HL-60/S4 treated with retinoic acid at 250 ng/mL for 4 days and 3 days (cell line): ENCODE measurements around the gene CRIM1.

ENCODE experiments used
- in situ Hi-C: fragments of 300-500 bp; cut with MboI; formaldehyde crosslinking; loops from 2 replicates; pipeline ENCODE4 v1.7.0; 2022; ENCODE audit warnings: low sequenced_read_pairs

Gene CRIM1

DNA sequence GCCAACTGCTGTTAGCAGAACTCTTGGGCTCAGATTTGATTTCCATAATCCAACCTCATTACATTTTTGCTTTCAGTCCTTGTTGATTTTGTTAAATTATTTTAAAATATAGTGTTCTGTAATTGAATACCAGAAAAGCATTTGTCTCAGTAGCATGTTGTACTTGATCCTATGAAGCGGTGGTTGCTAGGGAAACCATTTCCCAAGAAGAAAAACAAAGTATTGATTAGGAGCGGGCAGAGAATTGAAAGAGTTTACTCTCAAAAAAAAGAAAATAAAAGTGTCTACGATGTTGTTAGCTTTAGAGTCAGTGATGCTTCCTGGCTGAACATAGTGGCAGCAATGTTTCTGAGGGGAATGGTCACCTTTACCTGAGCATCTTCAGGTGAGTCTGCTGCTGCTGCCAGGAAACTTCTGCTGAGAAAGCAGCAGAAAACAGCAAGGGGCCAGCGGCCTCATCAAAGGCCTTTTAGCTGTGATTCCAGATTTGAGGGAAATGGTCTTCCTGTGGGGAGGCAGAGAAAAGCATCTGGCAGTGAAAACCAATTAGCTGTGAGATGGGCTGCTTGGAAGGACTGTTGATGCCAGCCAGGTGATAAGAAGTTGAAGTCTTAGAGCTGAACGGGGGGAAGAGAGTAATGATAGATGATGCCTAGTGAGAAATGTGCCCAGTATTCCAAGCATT, 37.1 kb downstream of the CRIM1 start:
- in situ Hi-C loops, result no loop called here

DNA sequence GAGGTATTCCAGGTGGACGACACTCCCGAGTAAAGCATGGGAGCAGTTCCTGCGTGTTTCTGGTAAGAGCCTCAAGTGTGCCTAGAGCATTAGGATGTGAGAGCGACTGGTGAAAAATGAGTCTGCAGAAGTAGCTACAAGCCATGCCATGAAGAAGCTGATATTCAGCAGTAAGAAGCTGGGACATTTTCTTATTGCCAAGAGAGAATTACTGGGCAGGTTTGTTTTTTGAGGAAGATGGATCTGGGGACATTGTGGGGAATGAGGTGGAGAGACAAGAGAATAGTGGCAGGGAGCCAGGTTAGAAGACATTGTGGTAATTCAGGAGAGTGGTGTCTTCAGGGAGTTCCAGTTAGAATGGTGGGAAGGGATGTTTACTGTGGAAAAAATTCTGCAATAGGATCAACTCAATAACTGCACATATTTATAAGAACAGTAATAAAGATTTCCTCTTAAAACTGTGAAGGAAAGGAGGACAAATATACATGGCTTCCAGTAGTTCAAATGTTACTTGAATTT, 38.2 kb downstream of the CRIM1 start:
- in situ Hi-C loops, result no loop called here

DNA sequence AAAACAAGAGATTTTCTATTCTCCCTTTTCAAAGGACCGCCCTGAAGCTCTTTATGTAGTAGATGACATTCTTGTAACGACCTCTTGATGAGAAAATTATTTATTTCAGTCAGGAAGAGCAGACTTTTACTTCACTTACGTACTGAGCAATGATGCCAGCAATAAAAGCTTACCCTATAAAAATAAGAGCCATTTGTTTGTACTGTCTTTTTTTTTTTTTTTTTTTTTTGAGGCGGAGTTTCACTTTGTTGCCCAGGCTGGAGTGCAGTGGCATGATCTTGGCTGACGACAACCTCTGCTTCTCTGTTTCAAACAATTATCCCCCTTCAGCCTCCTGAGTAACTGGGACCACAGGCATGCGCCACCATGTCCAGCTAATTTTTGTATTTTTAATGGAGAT, 39.2 kb downstream of the CRIM1 start:
- in situ Hi-C loops, result no loop called here

DNA sequence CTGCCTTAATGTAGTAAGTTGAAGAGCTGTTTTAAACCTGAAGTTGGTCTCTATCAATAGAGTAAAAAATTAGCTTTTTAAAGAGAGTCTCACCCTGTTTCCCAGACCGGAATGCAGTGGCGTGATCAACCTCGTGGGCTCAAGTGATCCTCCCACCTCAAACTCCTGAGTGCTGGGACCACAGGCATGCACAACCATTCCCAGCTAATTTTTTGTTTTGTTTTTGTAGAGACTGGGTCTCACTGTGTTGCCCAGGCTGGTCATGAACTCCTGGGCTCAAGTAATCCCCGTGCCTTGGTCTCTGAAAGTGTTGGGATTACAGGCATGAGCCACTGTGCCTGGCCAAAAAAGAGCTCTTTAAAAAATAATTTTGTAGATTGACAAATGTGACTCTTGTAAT, 40.3 kb downstream of the CRIM1 start:
- in situ Hi-C loops, result no loop called here

DNA sequence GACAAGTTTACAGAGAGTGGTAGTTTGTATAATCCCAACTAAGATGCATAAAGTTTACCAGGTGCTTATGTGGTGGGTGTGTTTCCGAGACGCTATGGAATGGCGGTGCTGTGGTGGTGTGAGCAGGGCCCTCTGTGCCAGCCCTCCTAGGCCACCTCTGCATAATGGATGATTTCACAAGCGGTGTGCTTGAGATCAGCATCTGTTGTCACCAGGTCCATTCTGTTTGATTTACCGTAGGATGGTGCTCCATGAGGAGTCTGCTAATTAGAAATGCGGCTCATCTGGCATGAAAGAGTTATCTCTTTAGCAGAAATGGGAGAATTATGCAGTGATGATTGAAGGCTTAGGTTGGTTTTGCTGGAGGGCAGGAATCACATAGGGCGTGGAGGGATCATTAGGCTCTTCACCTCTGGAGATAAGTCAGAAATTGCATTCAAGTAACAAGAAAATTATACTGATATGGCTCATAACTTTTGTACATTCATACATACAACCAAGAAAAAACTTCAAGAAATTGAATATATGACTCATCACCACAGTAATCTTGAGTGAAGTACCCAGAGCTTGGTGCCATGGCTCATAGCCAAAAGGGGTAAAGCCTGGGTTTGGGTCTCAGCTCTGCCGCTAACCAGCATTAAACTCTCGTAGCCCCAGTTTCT, 41.4 kb downstream of the CRIM1 start:
- in situ Hi-C loops, result no loop called here

DNA sequence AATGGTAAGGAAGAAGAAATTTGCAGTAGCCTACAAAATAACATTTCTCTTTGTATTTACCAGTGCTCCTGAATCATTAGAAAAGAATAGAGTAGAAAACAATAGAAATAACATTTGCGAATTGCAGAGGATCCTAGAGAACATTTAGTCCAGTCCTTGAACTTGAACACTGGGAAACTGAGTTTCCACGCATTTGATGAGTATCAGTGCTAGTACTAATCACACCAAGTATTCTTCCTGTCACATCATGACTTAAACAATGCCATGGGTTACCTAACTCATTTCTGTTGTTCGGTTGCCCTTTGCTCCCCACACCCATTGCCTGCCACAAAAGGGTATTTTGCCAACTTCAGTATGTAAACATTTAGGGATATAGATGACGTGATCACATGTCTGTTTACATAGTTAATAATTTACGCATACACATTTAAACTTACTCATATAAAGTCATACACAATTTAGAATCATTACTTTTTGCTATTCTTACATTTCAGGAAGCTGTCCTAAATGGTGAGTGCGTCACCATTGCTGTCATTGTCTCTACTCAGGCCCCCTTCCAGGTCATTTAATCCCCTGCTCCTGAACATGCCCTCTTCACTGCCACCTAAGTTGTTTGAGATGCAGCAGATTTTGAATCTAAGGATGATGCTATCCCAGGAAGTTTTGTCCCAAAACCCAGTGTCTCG, 42.3 kb downstream of the CRIM1 start:
- in situ Hi-C loops, result no loop called here

DNA sequence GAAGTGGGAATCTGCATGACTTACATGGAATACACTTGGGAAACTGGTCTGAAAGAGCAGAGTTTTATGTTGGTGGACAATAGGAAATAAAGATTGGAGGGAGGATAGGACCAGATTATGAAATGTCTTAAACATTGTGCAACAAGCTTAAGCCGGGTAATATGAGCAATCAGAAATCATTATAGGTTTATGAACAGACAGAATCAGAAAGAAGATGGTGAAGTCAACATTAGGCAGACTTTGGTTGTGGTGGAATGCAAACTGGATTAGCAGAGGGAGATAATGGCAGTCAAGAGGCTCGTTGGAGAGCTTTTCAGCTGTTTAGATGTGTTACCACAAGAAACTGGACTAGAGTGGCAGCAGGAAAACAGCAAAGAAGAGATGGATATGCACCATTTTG, 43.5 kb downstream of the CRIM1 start:
- in situ Hi-C loops, result no loop called here

DNA sequence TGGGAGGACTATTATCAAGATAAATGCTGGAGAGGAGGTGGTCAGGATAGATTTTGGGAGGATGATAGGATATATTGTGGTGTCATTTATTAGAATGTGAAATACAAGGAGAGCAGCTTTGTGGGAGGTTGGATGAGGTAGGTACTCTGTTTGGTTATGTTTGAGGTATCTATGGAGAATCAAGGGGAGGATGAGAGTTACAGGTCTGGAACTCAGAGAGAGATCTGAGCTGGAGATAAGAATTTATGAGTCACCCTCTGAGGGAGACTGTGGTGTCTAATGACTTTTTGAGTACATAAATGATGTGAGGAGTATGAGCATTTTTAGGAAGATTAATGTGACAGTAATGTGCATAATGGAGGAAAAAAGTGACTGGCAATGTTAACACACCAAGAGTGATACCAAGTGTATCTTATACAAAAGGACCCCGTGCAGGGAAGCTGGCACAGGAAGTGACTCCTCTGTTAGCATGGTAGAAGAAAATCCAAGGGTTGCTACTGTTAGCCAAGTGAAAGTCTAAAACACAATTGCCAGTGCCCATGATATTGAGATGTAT, 48.2 kb downstream of the CRIM1 start:
- in situ Hi-C loops, result no loop called here

DNA sequence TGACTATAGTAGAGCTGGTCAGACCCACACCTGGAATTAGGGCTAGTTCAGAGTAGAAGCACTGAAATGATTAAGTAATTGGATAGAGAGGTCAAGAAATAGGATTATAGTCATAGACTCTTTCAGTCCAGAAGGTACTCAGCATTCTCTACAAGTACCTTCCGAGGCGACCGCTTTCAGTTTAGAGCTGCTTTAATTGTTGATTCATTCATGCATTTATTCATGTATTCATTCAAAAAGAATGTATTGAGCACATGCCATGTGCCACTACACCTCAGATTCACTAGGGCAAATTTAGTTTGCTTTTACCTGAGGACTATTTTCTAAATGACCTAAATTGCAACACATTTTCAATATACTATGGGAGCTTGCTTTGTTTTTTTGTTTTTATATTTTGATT, 48.7 kb downstream of the CRIM1 start:
- in situ Hi-C loops, result no loop called here

DNA sequence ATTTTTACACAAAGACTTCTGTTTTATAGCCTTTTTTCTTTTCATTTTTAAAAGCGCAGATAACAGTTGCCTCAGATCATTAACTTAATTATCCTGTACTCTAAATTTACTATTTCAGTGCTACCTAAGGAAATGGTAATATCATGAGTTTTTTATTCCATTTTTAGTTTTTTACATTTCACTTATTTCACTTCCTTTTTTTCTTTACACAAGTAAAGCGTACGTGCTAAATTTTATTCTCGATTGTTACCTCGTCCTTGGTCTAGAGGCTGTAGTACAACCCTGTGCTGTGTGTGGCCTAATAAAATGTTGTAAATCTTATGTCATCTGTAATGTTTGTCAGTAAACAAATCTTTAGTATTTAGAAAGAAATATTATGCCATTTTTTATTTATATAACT, 49.2 kb downstream of the CRIM1 start:
- in situ Hi-C loops, result no loop called here

DNA sequence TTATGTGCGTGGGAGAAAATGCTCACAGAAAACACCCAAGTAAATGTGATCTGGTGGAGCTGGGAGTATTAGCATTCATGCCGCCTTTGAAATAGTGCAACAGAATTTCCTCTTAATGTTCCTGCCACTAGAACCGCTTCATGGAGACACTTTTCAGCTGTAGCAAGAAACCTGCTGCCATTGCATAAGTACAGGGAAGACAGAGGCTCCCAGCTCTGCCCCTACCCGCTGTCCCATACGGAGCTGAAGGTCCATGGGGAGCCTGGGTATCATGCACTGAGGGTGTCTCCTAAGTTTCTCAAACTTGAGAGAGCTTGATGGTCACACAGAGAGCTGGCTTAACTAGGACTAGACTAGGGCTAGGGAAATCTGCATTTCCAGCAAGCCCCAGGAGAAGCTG, 49.6 kb downstream of the CRIM1 start:
- in situ Hi-C loops, result no loop called here

DNA sequence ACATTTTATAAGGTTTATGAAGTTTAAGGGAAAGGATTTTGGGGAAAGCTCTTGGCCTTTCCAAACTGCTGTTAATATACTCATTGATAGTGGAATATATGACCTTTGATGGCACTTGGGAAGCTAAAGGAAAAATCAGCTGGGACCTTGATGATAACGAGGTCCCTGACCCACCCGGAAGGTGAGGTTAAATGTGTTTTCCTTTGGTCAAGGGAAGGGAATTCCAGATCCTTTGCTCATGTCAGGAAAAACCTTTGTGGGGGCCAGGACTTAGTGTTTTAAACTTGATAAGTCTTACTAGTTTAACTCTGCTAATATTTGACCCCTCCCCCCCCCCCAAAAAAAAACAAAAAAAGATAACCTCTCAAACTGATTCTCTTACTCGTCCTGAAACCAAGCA, 50.7 kb downstream of the CRIM1 start:
- in situ Hi-C loops, result no loop called here

DNA sequence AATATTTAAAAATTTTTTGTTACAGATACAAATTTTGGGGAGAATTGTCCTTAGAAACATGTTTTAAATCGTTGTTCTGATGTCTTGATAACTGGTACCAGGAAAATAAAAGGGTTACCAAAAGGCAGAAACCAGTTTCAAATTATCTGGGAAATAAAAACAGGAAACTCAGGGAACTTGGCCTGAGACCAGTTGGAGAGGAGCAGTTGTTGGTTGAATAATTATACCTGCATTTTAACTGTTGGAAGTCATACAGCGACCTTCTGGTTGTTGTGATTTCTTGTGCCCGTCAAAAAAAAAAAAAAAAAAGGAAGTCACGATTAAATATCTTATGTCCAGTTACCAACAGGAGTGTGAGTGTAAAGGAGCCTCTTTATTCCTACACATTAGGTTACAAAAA, 51.8 kb downstream of the CRIM1 start:
- in situ Hi-C loops, result no loop called here

DNA sequence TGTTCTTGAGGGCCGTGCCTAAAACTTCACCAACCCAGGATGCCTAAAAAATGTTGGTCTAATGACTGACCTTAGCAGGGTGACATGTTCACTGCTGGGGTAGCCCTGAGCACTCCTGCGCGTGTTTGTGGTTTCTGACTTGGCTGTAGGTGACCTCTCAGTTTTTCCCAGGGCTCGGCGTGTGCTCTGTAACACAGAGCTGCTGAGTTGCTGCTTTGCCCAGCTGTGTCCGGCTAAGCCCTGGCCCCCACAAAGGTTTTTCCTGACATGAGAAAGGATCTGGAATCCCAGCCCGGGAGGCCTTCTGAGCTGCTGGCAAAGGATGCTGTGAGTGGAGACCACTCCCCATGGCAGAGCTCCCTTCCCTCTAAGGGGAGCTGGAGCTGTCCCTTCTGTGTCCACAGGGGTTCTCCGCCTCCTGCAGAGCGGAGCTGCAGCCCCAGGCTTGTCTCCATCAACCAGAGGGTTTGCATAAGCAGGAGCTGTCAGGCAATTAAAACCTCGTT, 52.7 kb downstream of the CRIM1 start:
- in situ Hi-C loops, result no loop called here

DNA sequence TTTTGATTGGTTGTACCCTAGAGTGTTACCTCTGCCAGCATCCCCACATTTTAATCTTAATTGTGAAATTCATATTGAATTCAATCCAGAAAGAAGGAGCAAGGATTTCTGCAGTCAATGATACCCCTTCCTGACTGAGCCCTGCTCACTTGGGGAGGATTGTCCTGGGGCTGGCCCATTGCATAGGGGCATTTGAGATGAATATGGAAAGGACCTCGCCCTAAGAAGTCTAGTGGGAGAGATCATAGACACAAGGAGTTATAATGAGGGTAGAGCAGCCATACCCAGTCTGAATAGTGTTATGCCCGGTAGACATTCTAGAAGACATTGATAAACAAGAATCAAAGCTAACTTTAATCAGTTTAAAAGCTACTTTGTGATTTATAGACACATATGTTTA, 53.8 kb downstream of the CRIM1 start:
- in situ Hi-C loops, result no loop called here

DNA sequence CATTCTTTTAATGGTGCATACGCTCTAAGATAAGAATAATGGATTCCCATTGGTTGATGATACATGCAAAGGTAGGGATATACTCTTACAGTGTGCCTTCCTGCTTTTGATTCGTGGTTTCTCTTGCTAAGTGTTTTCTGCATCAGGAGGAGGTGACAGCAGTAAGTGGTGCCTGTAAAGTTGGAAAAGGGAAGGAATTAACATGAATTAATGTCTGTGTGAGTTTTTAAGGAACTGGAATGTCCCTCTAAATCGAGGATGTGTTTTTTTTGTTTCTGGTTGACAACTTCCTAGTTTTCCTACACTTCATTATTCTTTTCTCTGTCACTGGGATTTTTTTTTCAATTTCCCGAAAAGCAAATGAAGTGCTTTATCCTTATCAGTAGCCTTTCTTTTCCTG, 54.4 kb downstream of the CRIM1 start:
- in situ Hi-C loops, result no loop called here

DNA sequence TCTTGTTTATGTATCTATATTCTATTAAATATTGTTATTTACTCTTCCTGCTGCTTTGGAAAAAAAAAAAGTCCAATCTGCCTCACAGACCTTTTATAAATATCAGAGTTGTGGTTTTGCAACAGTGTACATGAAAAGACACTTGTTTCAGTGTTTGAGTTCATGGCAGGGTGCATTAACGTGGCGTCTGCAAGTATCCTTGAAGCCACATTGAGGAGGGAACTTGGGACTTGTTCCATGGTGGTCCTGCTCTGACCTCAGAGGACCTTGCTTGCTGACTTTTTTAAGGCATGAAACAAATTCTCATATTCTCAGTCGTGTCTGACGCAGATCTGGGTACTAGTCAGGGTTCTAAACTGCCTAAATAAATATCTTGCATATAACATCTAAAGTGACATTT, 55.1 kb downstream of the CRIM1 start:
- in situ Hi-C loops, result no loop called here

DNA sequence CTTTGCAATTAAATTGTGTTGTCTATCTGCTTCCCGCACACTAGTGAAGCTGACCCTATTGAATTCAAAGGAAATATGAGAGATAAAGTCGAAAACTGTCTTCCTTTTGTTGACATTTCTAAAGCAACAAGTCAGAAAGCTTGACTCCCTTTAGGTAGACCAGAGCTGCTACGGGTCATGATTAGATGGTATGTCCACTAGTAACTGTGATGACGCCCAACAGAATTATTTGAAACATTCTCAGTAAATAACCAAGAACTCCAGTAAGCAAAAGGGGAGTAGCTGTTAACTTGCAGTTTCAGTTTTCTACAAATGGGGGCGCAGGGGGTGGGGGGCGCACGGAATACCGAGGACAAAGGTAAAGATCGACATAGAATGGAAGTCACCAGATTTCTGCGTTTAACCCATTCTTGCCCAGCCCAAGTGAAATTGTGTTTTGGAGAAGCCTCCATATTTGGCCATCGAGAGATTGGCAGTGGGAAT, 56.4 kb downstream of the CRIM1 start:
- in situ Hi-C loops, result no loop called here

DNA sequence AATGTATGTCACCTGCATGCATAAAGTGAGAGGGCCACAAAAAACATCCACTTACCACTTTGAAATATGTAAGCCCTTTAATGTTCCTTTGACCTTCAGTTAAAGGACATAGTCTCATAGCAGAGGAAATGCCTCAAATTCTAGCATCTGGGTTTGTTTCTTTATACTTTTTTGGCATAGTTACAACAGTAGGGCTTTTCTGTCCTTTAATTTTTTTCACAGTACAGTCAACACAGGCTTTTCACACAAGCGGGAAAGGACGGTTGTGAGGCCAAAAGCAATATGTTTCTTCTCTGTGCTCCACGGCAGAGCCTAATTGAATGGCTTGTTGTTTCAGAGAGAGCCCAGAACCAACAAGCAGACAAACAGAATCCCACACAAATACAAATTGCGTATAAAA, 57.6 kb downstream of the CRIM1 start:
- in situ Hi-C loops, result no loop called here

DNA sequence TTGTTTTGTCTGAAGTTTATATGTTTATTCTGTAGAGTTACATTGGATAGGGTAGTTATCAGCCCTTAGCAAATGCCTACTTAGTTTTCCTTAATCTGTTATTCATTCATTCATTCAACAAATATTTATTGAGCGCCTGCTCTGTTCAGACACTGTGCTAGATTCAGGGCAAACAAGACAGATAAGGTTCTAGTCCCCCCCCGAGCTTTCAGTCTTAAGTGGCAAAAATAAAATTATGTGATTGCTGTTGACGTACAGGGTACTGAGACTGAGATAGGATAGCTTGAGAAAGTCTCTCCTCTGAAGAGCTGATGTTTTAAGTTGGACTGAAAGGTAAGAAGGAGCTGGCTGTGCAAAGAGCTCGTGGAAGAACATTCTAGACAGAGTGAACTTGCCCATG, 58.7 kb downstream of the CRIM1 start:
- in situ Hi-C loops, result no loop called here

DNA sequence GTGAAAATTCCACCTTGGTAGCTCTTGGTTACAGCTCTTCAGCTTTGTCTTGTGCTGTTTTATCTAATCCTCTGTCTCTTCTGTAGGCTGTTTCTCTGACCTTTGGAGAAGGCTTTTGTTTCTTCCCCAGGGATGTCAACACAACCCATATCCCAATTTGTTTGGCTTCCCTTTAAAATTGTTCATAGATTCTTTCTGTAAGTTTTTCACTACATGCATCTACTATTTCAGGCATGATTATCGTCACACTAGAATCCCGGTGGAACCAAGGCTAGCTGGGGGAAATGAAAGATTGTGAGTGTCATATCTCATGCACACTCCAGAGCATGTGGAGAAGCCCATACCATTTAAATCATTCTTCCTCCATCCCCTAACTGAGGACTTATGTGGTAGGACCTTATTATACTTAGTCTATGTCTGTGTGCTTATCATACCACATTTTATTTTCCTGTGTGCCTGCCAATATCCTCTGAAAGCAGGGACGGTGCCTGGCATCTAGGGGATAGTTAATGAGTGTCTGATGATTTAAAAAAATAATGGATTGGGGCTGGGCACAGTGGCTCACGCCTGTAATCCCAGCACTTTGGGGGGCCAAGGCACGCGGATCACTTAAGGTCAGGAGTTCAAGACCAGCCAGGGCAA, 59.9 kb downstream of the CRIM1 start:
- in situ Hi-C loops, result no loop called here
